C4-2B (cell line): ENCODE results near the gene B3GAT1.
"Not testable (repeated sequence)": the region's sequence is repeated elsewhere in the genome, so short reads cannot be mapped to it uniquely, and the experiment has no call there.

Experiments
- H3K27ac ChIP-seq: fragments of 450-650 bp; 2 replicates; pipeline ENCODE4 v1.5.1; 2017
- ZFX ChIP-seq: fragments of 450-650 bp; IDR thresholded peaks from 2 replicates; pipeline ENCODE4 v1.6.1; 2017
- TF ChIP-seq, protein P1 (sequence below): fragments of 450-650 bp; conservative IDR thresholded peaks from 2 replicates; pipeline ENCODE4 v1.5.1; 2017; ENCODE audit warnings: mild to moderate bottlenecking

The B3GAT1 gene, protein sequence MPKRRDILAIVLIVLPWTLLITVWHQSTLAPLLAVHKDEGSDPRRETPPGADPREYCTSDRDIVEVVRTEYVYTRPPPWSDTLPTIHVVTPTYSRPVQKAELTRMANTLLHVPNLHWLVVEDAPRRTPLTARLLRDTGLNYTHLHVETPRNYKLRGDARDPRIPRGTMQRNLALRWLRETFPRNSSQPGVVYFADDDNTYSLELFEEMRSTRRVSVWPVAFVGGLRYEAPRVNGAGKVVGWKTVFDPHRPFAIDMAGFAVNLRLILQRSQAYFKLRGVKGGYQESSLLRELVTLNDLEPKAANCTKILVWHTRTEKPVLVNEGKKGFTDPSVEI

GRCh38 chr11:134412203-134413042 is at the start of gene B3GAT1:
Gene B3GAT1 (minus strand): TSS chr11:134412242. CDS start chr11:134387659, 24,583 bp downstream.
- TF ChIP-seq, protein P1, sequence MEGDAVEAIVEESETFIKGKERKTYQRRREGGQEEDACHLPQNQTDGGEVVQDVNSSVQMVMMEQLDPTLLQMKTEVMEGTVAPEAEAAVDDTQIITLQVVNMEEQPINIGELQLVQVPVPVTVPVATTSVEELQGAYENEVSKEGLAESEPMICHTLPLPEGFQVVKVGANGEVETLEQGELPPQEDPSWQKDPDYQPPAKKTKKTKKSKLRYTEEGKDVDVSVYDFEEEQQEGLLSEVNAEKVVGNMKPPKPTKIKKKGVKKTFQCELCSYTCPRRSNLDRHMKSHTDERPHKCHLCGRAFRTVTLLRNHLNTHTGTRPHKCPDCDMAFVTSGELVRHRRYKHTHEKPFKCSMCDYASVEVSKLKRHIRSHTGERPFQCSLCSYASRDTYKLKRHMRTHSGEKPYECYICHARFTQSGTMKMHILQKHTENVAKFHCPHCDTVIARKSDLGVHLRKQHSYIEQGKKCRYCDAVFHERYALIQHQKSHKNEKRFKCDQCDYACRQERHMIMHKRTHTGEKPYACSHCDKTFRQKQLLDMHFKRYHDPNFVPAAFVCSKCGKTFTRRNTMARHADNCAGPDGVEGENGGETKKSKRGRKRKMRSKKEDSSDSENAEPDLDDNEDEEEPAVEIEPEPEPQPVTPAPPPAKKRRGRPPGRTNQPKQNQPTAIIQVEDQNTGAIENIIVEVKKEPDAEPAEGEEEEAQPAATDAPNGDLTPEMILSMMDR = no peak
- H3K27ac ChIP-seq = no peak within 1 kb of the TSS

DNA sequence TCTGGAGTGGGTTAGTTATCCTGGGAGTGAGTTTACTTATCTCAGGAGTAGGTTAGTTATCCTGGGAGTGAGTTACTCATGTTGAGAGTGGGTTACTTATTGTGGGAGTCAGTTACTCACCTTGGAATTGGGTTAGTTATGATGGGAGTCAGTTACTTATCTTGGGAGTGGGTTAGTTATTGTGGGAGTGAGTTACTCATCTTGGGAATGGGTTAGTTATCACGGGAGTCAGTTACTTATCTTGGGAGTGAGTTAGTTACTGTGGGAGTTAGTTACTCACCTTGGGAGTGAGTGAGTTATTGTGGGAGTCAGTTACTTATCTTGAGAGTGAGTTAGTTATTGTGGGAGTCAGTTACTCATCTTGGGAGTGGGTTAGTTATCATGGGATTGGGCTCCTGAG is 49.6 kb upstream of the B3GAT1 start:
- TF ChIP-seq, protein P1 = no peak
- TF ChIP-seq ZFX = no peak
- H3K27ac ChIP-seq = no peak overlapping the region

DNA sequence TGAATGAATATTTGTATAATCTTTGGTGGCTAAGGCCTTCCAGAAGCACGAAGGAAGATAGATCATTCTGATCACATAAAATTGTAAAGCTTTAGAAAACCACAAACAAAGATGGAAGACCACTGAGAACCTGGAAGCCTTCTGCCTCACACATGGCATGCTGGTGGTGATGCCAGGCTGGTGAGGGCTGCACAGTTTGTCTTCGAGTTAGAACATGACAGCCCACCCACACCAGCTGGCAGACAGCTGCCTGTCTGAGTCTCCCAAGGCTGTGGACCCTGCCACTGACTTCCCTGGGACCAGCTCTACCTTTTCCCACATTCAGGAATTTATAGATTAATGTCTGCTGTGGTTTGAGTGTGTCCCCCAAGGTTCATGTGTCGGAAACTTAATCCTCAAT is 48.8 kb upstream of the B3GAT1 start:
- H3K27ac ChIP-seq = no peak overlapping the region
- TF ChIP-seq, protein P1 = no peak
- TF ChIP-seq ZFX = no peak

- no peak for TF ChIP-seq ZFX
- TF ChIP-seq, protein P1 = no peak
- H3K27ac ChIP-seq = no peak overlapping the region
These were observed 48.1 kb upstream of the B3GAT1 start for GRCh38 chr11:134460062-134460561.

DNA sequence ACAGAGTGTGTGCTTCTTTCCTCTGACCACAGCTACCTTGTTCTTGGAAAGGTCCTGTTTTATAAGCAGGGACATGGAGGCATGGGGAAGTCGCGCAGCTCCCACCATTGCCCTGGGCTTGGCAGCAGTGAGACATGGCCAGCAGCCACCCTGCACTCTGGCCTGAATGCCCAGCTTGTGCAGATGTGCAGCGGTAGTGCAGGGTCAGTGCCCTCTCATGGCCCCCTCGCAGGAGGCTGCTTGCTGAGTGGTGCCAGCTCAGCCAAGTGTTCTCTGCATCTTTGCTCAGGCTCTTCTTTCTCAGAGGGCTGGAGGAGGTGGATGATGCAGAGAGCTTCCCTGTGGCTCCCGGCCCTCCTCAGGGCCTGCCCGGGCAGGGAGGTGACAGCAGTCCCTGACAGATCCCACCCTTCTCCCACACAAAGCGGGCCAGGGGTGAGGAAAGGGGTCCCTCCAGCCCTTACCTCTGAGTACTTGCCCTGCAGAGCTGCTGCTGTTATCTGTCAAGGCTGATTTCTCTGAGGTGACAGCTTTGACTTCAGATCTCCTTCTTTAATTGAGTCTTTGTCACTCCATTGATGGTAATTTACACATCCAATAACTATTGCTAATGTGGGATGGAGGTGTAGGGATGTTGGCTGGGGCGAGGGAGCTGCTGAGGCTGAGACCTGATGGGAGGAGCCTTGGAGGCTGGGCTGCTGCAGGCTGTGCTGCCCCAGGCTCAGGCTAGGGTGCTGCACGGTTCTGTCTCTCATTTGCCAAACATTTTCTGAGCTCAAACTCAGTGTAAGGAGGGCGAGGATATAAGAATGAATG is 47.4 kb upstream of the B3GAT1 start:
- TF ChIP-seq ZFX = no peak
- TF ChIP-seq, protein P1 = no peak

GRCh38 chr11:134457411-134458007 is 45.5 kb upstream of the B3GAT1 start:
- not testable (repeated sequence) for H3K27ac ChIP-seq

More for the DNA sequence above, 47.4 kb upstream of the B3GAT1 start:
- H3K27ac ChIP-seq = no peak overlapping the region

GRCh38 chr11:134455516-134455915 is 43.5 kb upstream of the B3GAT1 start:
- no peak for TF ChIP-seq ZFX
- TF ChIP-seq, protein P1 = no peak
- no peak overlapping the region for H3K27ac ChIP-seq
